Stimulated activated CD8-positive, alpha-beta memory T cell treated with anti-CD3 and anti-CD28 coated beads, Interleukin-4, amount 100 ng/mL, for 4 hours (primary cell): ENCODE results near the gene IGFBPL1.
"Not testable (repeated sequence)": the region's sequence is repeated elsewhere in the genome, so short reads cannot be mapped to it uniquely, and the experiment has no call there.

ENCODE experiments used
- DNase-seq, 2 donors: peaks; one replicate each; pipeline ENCODE4 v3.0.0-alpha.2; 2020; ENCODE audit warnings: low read depth in 2 of 2, low spot score in 1 of 2

IGFBPL1 gene

GRCh38 chr9:38380230-38380871, 43.9 kb downstream of the IGFBPL1 start:
- DNase-seq: no peak

GRCh38 chr9:38377336-38378083, 46.7 kb downstream of the IGFBPL1 start:
- not testable (repeated sequence) for DNase-seq

GRCh38 chr9:38376021-38376670, 48.1 kb downstream of the IGFBPL1 start:
- DNase-seq: no peak

- DNase-seq: no peak
These were observed 48.7 kb downstream of the IGFBPL1 start for GRCh38 chr9:38375572-38375963.

GRCh38 chr9:38374847-38375571, 49.2 kb downstream of the IGFBPL1 start:
- no peak for DNase-seq

GRCh38 chr9:38373679-38374078, 50.6 kb downstream of the IGFBPL1 start:
- no peak for DNase-seq

- no peak for DNase-seq
These were observed 51.3 kb downstream of the IGFBPL1 start for GRCh38 chr9:38372762-38373619.

GRCh38 chr9:38371495-38371894, 52.8 kb downstream of the IGFBPL1 start:
- no peak for DNase-seq

GRCh38 chr9:38370176-38370575, 54.1 kb downstream of the IGFBPL1 start:
- no peak for DNase-seq

GRCh38 chr9:38368731-38369130, 55.5 kb downstream of the IGFBPL1 start:
- no peak for DNase-seq

- DNase-seq: no peak
These were observed 56.4 kb downstream of the IGFBPL1 start for GRCh38 chr9:38367898-38368297.

GRCh38 chr9:38363589-38363925, 60.7 kb downstream of the IGFBPL1 start:
- no peak for DNase-seq

- DNase-seq: no peak
These were observed 61.2 kb downstream of the IGFBPL1 start for GRCh38 chr9:38362852-38363588.

GRCh38 chr9:38361473-38361850, 62.8 kb downstream of the IGFBPL1 start:
- DNase-seq: no peak

GRCh38 chr9:38360839-38361472, 63.3 kb downstream of the IGFBPL1 start:
- DNase-seq: no peak

GRCh38 chr9:38359689-38360385, 64.4 kb downstream of the IGFBPL1 start:
- no peak for DNase-seq

- DNase-seq: no peak
These were observed 65.0 kb downstream of the IGFBPL1 start for GRCh38 chr9:38359297-38359653.

GRCh38 chr9:38358390-38359296, 65.6 kb downstream of the IGFBPL1 start:
- no peak for DNase-seq
